ENCODE measurements around the gene COG4.

COG4 gene

DNA sequence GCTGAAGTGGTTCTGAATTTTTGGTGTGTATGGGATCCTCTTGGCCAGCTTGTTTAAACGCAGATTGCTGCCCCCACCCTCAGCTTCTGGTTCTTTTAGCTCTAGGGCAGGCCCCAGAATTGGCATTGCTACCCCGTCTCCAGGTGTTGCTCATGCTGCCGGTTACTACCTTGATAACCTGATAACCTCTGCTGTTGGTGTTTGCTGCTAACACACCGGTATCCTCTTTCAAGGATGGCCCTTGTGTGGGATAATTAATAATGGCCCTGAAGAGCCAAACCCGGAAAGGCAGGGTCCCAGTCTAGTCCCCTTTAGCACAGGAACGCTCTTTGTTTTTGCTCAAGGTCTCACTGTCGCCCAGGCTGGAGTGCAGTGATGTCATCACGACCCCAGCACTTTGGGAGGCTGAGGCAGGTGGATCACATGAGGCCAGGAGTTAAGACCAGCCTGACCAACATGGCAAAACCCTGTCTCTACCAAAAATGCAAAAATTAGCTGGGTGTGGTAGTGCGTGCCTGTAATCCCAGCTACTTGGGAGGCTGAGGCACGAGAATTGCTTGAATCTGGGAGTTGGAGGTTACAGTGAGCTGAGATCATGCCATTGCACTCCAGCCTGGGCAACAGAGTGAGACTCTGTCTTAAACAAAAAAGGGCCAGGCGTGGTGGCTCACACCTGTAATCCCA lies 83.2 kb downstream of the COG4 start:
- Histone ChIP-seq H3K9me3 (replicated peaks; ENCODE audit: insufficient read depth, low read length) (no peaks in the 10 kb centered on the region), H2AFZ (ENCODE audit: low read length) (peak overlapping the region; percentile 97), H3K4me1 (ENCODE audit: low read length) (peaks cover 9% of the 10 kb centered on the region; the same call in 1 of the 2 replicates), H3K79me2 (ENCODE audit: low read length) (peaks cover 24% of the 10 kb centered on the region), H3K27me3 (replicated peaks; ENCODE audit: insufficient read depth, low read length) (no peaks in the 10 kb centered on the region), H4K20me1 (ENCODE audit: insufficient read depth, low read length) (no peaks in the 10 kb centered on the region), H3K9me2 (replicated peaks; ENCODE audit: insufficient read depth, low read length) (no peaks in the 10 kb centered on the region), H3K4me2 (ENCODE audit: low read depth, low read length) (peak overlapping the region; percentile 96; the same call in 1 of the 2 replicates), H3K4me3 (ENCODE audit: low read length) (peak overlapping the region; percentile 84; the same call in 1 of the 2 replicates), H3K9ac (ENCODE audit: low read length) (no peak overlapping the region; the same call in 1 of the 2 replicates), H3K36me3 (replicated peaks; ENCODE audit: insufficient read depth, low read length) (no peaks in the 10 kb centered on the region), H3K27ac (ENCODE audit: low read length) (no peak overlapping the region), H3F3A (ENCODE audit: insufficient read depth, low read length) (no peaks in the 10 kb centered on the region)
- TF ChIP-seq EZH2phosphoT487 (IDR thresholded peaks at IDR 0.05; ENCODE audit: low read length), result no peak
- TF ChIP-seq, protein P1, sequence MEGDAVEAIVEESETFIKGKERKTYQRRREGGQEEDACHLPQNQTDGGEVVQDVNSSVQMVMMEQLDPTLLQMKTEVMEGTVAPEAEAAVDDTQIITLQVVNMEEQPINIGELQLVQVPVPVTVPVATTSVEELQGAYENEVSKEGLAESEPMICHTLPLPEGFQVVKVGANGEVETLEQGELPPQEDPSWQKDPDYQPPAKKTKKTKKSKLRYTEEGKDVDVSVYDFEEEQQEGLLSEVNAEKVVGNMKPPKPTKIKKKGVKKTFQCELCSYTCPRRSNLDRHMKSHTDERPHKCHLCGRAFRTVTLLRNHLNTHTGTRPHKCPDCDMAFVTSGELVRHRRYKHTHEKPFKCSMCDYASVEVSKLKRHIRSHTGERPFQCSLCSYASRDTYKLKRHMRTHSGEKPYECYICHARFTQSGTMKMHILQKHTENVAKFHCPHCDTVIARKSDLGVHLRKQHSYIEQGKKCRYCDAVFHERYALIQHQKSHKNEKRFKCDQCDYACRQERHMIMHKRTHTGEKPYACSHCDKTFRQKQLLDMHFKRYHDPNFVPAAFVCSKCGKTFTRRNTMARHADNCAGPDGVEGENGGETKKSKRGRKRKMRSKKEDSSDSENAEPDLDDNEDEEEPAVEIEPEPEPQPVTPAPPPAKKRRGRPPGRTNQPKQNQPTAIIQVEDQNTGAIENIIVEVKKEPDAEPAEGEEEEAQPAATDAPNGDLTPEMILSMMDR (IDR thresholded peaks at IDR 0.05; ENCODE audit: low read length), result no peak
- no peak for TF ChIP-seq EZH2 (optimal IDR thresholded peaks at IDR 0.05; ENCODE audit: low read depth, low read length)
- no peak for DNase-seq

DNA sequence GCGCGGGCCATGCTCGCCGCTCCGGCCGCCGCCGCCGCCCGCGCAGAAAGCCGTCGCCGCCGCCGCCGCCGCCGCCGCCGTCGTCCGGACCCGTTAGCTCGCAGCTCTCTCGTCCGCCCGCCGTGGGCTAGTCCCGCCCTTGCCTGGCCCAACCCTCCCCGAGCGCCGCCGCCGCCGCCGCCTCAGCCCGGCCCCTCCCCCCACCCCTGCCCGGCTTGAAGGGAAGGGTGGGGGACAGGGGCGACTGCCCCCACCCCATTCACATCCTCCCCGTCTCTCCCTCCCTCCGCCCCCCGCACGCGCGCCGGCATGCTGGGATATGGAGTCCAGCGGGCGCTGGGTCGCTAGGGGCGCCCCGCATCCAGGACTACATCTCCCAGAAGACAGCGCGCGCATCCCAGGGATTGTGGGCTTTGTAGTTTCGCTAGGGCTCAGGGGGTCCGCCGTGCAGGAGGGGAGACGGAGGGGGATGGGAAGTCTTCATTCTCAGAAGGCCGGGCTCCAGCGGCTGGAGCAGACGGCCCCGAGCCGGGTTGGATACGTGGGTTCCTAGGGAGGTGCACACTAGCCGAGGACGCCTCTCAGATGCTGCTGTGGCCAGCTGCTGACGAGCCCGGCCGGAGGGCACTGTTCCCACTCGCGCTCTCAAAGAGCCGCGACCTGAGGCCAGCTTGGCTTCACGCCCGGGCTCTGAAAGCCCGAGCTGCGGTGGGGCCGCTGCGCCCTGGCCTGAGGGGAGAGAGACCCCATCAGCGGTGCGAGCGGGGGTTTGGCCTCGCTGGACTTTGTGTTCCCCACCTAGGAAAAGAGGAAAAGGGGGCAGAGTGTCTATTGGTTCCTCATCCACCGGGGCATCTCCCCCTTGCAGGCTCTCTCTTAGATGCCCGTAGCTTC lies 84.1 kb downstream of the COG4 start, which contains the start of gene ST3GAL2:
Gene ST3GAL2, minus strand, starts transcription at position 132 of the 894 bp plus-strand sequence. CDS start 40,570 bp downstream, outside the sequence.
- Histone ChIP-seq H3K4me3 (ENCODE audit: low read length) (peak within 1 kb of the TSS; percentile 84), H3K9me3 (replicated peaks; ENCODE audit: insufficient read depth, low read length) (no peaks in the 10 kb centered on the region), H3K9me2 (replicated peaks; ENCODE audit: insufficient read depth, low read length) (no peaks in the 10 kb centered on the region), H3K9ac (ENCODE audit: low read length) (peak within 1 kb of the TSS; percentile 44; the same call in 1 of the 2 replicates), H2AFZ (ENCODE audit: low read length) (peak within 1 kb of the TSS; percentile 97), H3K27ac (ENCODE audit: low read length) (no peak within 1 kb of the TSS), H3K4me1 (ENCODE audit: low read length) (peaks cover 16% of the 10 kb centered on the region; the same call in 1 of the 2 replicates), H3K4me2 (ENCODE audit: low read depth, low read length) (peak within 1 kb of the TSS; percentile 96), H3K27me3 (replicated peaks; ENCODE audit: insufficient read depth, low read length) (no peaks in the 10 kb centered on the region), H3F3A (ENCODE audit: insufficient read depth, low read length) (no peaks in the 10 kb centered on the region), H3K79me2 (ENCODE audit: low read length) (peaks cover 33% of the 10 kb centered on the region), H4K20me1 (ENCODE audit: insufficient read depth, low read length) (no peaks in the 10 kb centered on the region), H3K36me3 (replicated peaks; ENCODE audit: insufficient read depth, low read length) (no peaks in the 10 kb centered on the region)
- peak; percentile 92 for DNase-seq
- TF ChIP-seq EZH2 (optimal IDR thresholded peaks at IDR 0.05; ENCODE audit: low read depth, low read length) (no peak), EZH2phosphoT487 (IDR thresholded peaks at IDR 0.05; ENCODE audit: low read length) (no peak)
- TF ChIP-seq, protein P1 (IDR thresholded peaks at IDR 0.05; ENCODE audit: low read length), result no peak

DNA sequence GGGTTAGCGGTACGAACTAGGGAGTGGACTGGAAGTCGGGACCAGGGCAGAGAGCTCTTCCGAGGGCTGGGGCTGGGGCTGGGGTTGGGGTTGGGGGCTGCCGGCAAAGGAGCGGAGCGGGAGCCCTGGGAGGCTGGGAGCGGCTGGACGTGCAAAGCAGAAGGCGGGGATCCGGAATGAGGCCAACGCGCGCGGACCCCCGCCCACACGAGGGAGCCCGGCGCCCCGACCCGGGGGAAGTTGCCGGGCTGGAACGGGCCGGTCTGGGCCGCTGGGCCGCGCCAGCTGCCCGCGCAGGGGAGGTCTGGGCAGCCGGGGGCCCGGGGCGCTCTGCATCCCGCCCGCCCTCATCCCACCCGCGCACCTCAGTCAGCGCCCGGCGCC lies 84.8 kb downstream of the COG4 start:
- Histone ChIP-seq H3K9me2 (replicated peaks; ENCODE audit: insufficient read depth, low read length) (no peaks in the 10 kb centered on the region), H2AFZ (ENCODE audit: low read length) (peak overlapping the region; percentile 22), H3K4me1 (ENCODE audit: low read length) (peaks cover 21% of the 10 kb centered on the region), H3K79me2 (ENCODE audit: low read length) (peaks cover 39% of the 10 kb centered on the region), H3K4me3 (ENCODE audit: low read length) (peak overlapping the region; percentile 68), H3K27me3 (replicated peaks; ENCODE audit: insufficient read depth, low read length) (no peaks in the 10 kb centered on the region), H3F3A (ENCODE audit: insufficient read depth, low read length) (no peaks in the 10 kb centered on the region), H4K20me1 (ENCODE audit: insufficient read depth, low read length) (no peaks in the 10 kb centered on the region), H3K36me3 (replicated peaks; ENCODE audit: insufficient read depth, low read length) (no peaks in the 10 kb centered on the region), H3K9me3 (replicated peaks; ENCODE audit: insufficient read depth, low read length) (no peaks in the 10 kb centered on the region), H3K27ac (ENCODE audit: low read length) (no peak overlapping the region), H3K4me2 (ENCODE audit: low read depth, low read length) (peak overlapping the region; percentile 90), H3K9ac (ENCODE audit: low read length) (peak overlapping the region; percentile 34; the same call in 1 of the 2 replicates)
- DNase-seq, result no peak
- TF ChIP-seq, protein P1 (IDR thresholded peaks at IDR 0.05; ENCODE audit: low read length), result no peak
- no peak for TF ChIP-seq EZH2phosphoT487 (IDR thresholded peaks at IDR 0.05; ENCODE audit: low read length)
- TF ChIP-seq EZH2 (optimal IDR thresholded peaks at IDR 0.05; ENCODE audit: low read depth, low read length), result no peak
